Measurements from ENCODE around the gene FCSK. TPM values are rescaled to one million over a fixed set of nuclear protein-coding genes. Genes with fewer than 3 reads are reported as not detected.
A peak's percentile ranks its signal among the peaks of the same experiment; 100 is the strongest.

Gene FCSK
- total and polyA plus RNA-seq, 10 of the 15 experiments (the other 5 are each of a cell fraction or from before 2014, with no cell fraction given), result 0.60 to 17.6 (median 7.4) TPM

DNA sequence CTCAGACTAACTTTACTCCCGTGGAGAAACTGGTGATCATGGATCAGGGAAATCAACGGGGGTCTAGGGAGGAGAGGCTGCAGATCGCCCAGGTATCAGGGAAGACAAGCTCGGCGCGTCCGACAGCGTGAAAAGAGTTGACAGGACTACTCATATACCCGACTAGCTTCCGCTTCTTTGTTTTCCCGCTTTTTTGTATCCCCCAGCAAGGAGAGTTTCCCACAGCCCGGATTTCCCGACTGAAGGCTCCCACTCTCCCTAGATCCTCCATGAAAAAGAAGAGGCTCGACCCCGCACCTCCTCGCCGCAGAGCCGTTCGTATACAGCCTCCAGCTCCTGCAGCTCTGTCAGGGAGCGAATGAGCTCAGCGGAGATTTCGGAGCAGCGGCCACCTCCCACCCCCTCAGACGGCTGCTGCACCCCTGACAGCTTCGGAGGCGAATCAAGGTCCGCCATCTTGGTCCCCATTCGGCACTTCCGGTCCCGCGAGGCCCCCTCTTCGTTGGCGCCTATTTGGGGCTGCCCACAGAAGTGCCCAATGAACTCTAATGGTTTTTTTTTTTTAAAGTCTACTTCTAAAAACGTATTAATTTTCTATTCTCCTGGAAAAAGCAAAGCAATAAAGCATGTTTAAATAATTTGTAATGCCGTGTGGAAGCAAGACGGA is 68.8 kb downstream of the FCSK start, which contains the start of gene COG4 (continued):
- TF ChIP-seq, protein P1, sequence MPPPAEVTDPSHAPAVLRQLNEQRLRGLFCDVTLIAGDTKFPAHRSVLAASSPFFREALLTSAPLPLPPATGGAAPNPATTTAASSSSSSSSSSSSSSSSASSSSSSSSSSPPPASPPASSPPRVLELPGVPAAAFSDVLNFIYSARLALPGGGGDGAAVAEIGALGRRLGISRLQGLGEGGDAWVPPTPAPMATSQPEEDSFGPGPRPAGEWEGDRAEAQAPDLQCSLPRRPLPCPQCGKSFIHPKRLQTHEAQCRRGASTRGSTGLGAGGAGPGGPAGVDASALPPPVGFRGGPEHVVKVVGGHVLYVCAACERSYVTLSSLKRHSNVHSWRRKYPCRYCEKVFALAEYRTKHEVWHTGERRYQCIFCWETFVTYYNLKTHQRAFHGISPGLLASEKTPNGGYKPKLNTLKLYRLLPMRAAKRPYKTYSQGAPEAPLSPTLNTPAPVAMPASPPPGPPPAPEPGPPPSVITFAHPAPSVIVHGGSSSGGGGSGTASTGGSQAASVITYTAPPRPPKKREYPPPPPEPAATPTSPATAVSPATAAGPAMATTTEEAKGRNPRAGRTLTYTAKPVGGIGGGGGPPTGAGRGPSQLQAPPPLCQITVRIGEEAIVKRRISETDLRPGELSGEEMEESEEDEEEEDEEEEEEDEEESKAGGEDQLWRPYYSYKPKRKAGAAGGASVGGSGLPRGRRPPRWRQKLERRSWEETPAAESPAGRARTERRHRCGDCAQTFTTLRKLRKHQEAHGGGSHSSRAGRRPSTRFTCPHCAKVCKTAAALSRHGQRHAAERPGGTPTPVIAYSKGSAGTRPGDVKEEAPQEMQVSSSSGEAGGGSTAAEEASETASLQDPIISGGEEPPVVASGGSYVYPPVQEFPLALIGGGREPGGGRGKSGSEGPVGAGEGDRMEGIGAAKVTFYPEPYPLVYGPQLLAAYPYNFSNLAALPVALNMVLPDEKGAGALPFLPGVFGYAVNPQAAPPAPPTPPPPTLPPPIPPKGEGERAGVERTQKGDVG (CRISPR knock-in tag; IDR thresholded peaks at IDR 0.05), result no peak
- TF ChIP-seq GABPA (IDR thresholded peaks at IDR 0.05; ENCODE audit: low read depth), result peak; percentile 83
- TF ChIP-seq IKZF1 (conservative IDR thresholded peaks at IDR 0.05), result peak; percentile 64; the same call in 1 of the 2 replicates
- TF ChIP-seq TARDBP (IDR thresholded peaks at IDR 0.05; ENCODE audit: borderline replicate concordance), result 0 out of 2 replicates have a peak, but pooled peaks have one; percentile 11
- TF ChIP-seq NFXL1 (IDR thresholded peaks at IDR 0.05; ENCODE audit: borderline replicate concordance), result no peak
- TF ChIP-seq POU2F2 (IDR thresholded peaks at IDR 0.05; ENCODE audit: borderline replicate concordance, low read depth, low read length), result peak; percentile 46; the same call in 1 of the 3 replicates
- 0 out of 2 replicates have a peak, but pooled peaks have one; percentile 32 for TF ChIP-seq ATF7 (IDR thresholded peaks at IDR 0.05; ENCODE audit: low read depth)
- TF ChIP-seq CHD1 (IDR thresholded peaks at IDR 0.05; ENCODE audit: low read depth, low read length), result peak; percentile 73; the same call in 1 of the 2 replicates
- peak; percentile 46; the same call in 1 of the 2 replicates for TF ChIP-seq TCF12 (IDR thresholded peaks at IDR 0.05; ENCODE audit: low read depth, low read length)
- TF ChIP-seq YY1 (IDR thresholded peaks at IDR 0.05; ENCODE audit: low read depth, low read length), result peak; percentile 94
- TF ChIP-seq PAX5 (IDR thresholded peaks at IDR 0.05; ENCODE audit: borderline replicate concordance, low read depth, low read length), result no peak
- no peak for TF ChIP-seq MXI1 (IDR thresholded peaks at IDR 0.05; ENCODE audit: low read depth, low read length)
- peak; percentile 32 for TF ChIP-seq MEF2B (IDR thresholded peaks at IDR 0.05; ENCODE audit: partially characterized antibody, poor library complexity, severe bottlenecking)
- TF ChIP-seq SRF (IDR thresholded peaks at IDR 0.05; ENCODE audit: low read depth in 2 of 2, low read length in 2 of 2), result peak; percentile 79 to 87
- TF ChIP-seq MYB (IDR thresholded peaks at IDR 0.05; ENCODE audit: borderline replicate concordance, low read depth, low read length), result peak; percentile 94
- no peak for TF ChIP-seq NR2F1 (conservative IDR thresholded peaks at IDR 0.05)
- TF ChIP-seq, protein P2, sequence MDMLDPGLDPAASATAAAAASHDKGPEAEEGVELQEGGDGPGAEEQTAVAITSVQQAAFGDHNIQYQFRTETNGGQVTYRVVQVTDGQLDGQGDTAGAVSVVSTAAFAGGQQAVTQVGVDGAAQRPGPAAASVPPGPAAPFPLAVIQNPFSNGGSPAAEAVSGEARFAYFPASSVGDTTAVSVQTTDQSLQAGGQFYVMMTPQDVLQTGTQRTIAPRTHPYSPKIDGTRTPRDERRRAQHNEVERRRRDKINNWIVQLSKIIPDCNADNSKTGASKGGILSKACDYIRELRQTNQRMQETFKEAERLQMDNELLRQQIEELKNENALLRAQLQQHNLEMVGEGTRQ (IDR thresholded peaks at IDR 0.05; ENCODE audit: borderline replicate concordance, low read depth, low read length), result no peak
- TF ChIP-seq, protein P3, sequence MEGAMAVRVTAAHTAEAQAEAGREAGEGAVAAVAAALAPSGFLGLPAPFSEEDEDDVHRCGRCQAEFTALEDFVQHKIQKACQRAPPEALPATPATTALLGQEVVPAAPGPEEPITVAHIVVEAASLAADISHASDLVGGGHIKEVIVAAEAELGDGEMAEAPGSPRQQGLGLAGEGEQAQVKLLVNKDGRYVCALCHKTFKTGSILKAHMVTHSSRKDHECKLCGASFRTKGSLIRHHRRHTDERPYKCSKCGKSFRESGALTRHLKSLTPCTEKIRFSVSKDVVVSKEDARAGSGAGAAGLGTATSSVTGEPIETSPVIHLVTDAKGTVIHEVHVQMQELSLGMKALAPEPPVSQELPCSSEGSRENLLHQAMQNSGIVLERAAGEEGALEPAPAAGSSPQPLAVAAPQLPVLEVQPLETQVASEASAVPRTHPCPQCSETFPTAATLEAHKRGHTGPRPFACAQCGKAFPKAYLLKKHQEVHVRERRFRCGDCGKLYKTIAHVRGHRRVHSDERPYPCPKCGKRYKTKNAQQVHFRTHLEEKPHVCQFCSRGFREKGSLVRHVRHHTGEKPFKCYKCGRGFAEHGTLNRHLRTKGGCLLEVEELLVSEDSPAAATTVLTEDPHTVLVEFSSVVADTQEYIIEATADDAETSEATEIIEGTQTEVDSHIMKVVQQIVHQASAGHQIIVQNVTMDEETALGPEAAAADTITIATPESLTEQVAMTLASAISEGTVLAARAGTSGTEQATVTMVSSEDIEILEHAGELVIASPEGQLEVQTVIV (IDR thresholded peaks at IDR 0.05; ENCODE audit: borderline replicate concordance, partially characterized antibody), result peak; percentile 54
- TF ChIP-seq, protein P4, sequence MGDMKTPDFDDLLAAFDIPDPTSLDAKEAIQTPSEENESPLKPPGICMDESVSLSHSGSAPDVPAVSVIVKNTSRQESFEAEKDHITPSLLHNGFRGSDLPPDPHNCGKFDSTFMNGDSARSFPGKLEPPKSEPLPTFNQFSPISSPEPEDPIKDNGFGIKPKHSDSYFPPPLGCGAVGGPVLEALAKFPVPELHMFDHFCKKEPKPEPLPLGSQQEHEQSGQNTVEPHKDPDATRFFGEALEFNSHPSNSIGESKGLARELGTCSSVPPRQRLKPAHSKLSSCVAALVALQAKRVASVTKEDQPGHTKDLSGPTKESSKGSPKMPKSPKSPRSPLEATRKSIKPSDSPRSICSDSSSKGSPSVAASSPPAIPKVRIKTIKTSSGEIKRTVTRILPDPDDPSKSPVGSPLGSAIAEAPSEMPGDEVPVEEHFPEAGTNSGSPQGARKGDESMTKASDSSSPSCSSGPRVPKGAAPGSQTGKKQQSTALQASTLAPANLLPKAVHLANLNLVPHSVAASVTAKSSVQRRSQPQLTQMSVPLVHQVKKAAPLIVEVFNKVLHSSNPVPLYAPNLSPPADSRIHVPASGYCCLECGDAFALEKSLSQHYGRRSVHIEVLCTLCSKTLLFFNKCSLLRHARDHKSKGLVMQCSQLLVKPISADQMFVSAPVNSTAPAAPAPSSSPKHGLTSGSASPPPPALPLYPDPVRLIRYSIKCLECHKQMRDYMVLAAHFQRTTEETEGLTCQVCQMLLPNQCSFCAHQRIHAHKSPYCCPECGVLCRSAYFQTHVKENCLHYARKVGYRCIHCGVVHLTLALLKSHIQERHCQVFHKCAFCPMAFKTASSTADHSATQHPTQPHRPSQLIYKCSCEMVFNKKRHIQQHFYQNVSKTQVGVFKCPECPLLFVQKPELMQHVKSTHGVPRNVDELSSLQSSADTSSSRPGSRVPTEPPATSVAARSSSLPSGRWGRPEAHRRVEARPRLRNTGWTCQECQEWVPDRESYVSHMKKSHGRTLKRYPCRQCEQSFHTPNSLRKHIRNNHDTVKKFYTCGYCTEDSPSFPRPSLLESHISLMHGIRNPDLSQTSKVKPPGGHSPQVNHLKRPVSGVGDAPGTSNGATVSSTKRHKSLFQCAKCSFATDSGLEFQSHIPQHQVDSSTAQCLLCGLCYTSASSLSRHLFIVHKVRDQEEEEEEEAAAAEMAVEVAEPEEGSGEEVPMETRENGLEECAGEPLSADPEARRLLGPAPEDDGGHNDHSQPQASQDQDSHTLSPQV (IDR thresholded peaks at IDR 0.05), result peak; percentile 91
